Calu3 (cell line): ENCODE measurements around the gene SLC9A3. TPM values are rescaled to one million over a fixed set of nuclear protein-coding genes. Genes with fewer than 3 reads are reported as not detected.

ENCODE experiments used
- BruUV-seq: library from RNA; stranded (reverse); fragments of 400-500 nt; replicated peaks from 2 replicates; lab custom pipeline; 2021; lab: Mats Ljungman, UMichigan
- CTCF ChIA-PET: fragments of 300-600 bp; sonication (Branson Sonifier 250); formaldehyde crosslinking; loops from one replicate; lab custom pipeline; 2022; ENCODE audit warnings: antibody characterized with exemption; lab: Charles Lee
- DNase-seq: peaks from one replicate; pipeline ENCODE4 v3.0.0; 2022
- H3K27ac Mint-ChIP-seq: one replicate; pipeline ENCODE4 v1.8.0; 2022; ENCODE audit warnings: mixed read lengths; ENCODE audit not compliant: unreplicated experiment
- H3K27me3 Mint-ChIP-seq: one replicate; pipeline ENCODE4 v1.8.0; 2022; ENCODE audit warnings: mixed read lengths; ENCODE audit not compliant: unreplicated experiment
- H3K36me3 Mint-ChIP-seq: one replicate; pipeline ENCODE4 v1.8.0; 2022; ENCODE audit warnings: mild to moderate bottlenecking, moderate library complexity, mixed read lengths; ENCODE audit not compliant: insufficient read depth, unreplicated experiment
- H3K4me1 Mint-ChIP-seq: one replicate; pipeline ENCODE4 v1.8.0; 2022; ENCODE audit warnings: mild to moderate bottlenecking, low read depth, mixed read lengths; ENCODE audit not compliant: unreplicated experiment
- H3K4me3 Mint-ChIP-seq: one replicate; pipeline ENCODE4 v1.8.0; 2022; ENCODE audit warnings: mild to moderate bottlenecking, low read depth, moderate library complexity, mixed read lengths; ENCODE audit not compliant: unreplicated experiment
- H3K9me3 Mint-ChIP-seq: one replicate; pipeline ENCODE4 v1.8.0; 2022; ENCODE audit warnings: low read depth, mixed read lengths; ENCODE audit not compliant: unreplicated experiment
- intact Hi-C: fragments of 100-400 bp; cut with micrococcal nuclease; formaldehyde crosslinking; loops from one replicate; pipeline ENCODE4 v1.10.0; 2022; ENCODE audit not compliant: unreplicated experiment
- total RNA-seq: library from RNA; stranded (reverse); gene quantifications from 2 replicates; pipeline ENCODE4 v1.2.3, GENCODE V29; 2022
- TF ChIP-seq, protein P1 (sequence below): fragments of 200-600 bp; IDR thresholded peaks from one replicate; pipeline ENCODE4 v1.8.0; 2022; ENCODE audit warnings: antibody characterized with exemption; ENCODE audit not compliant: unreplicated experiment

The SLC9A3 gene
- total RNA-seq, 1 experiment from 2014 or later: 1.1 TPM

DNA sequence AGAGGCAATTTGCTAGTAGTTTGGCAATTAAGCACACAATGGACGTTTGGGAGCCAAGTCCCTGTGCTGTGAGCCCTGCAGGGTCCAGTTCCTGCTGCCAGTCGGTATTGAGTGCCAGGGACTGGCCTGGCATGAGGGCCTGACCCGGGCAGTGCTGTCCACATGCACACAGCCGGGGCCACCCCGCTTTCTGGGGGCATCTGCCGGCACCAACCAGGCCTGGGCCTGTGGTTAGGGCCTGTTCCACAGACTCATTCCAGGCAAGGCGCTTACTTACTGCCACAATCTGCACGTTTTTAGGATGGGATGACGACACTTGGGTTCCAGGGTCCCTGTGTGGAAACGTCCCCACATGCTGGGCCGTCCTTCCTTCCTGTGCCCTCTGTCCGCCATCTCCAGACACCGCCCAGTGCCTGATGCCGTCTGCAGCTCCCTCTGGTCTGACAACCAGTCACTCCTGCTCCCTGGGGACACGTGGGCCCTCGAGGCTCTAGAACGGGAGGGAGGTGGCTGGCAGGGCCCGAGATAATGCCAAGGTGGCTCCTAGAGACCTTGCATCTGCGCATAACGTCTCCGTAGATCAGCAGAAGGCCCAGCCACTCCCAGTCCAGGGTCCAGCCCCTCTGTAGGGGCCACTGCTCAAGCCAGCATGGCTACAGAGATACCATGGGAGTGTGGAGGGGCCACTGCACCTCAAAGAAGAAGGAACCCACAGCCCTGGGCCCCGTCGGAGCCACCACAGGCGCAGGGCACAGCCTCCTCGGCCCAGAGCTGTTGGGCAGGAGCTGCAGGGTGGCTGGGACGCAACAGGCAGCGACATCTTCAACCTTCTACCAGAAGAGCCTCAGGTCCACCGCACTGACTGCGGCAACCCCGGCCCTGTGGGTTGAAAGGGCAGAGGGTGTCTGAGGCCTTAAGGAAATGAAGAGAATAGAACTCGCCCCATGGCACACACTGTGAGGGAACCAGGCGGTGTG, 24.7 kb downstream of the SLC9A3 start:
- intact Hi-C loops: no loop called here
- H3K36me3 Mint-ChIP-seq: no peaks in the 10 kb centered on the region
- BruUV-seq: no TSS peak
- TF ChIP-seq, protein P1, sequence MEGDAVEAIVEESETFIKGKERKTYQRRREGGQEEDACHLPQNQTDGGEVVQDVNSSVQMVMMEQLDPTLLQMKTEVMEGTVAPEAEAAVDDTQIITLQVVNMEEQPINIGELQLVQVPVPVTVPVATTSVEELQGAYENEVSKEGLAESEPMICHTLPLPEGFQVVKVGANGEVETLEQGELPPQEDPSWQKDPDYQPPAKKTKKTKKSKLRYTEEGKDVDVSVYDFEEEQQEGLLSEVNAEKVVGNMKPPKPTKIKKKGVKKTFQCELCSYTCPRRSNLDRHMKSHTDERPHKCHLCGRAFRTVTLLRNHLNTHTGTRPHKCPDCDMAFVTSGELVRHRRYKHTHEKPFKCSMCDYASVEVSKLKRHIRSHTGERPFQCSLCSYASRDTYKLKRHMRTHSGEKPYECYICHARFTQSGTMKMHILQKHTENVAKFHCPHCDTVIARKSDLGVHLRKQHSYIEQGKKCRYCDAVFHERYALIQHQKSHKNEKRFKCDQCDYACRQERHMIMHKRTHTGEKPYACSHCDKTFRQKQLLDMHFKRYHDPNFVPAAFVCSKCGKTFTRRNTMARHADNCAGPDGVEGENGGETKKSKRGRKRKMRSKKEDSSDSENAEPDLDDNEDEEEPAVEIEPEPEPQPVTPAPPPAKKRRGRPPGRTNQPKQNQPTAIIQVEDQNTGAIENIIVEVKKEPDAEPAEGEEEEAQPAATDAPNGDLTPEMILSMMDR: no peak
- H3K4me3 Mint-ChIP-seq: no peak overlapping the region
- CTCF ChIA-PET: no interaction called here
- DNase-seq: no peak
- no peaks in the 10 kb centered on the region for H3K4me1 Mint-ChIP-seq
- no peaks in the 10 kb centered on the region for H3K9me3 Mint-ChIP-seq
- H3K27ac Mint-ChIP-seq: no peak overlapping the region
- H3K27me3 Mint-ChIP-seq: peaks cover 42% of the 10 kb centered on the region

DNA sequence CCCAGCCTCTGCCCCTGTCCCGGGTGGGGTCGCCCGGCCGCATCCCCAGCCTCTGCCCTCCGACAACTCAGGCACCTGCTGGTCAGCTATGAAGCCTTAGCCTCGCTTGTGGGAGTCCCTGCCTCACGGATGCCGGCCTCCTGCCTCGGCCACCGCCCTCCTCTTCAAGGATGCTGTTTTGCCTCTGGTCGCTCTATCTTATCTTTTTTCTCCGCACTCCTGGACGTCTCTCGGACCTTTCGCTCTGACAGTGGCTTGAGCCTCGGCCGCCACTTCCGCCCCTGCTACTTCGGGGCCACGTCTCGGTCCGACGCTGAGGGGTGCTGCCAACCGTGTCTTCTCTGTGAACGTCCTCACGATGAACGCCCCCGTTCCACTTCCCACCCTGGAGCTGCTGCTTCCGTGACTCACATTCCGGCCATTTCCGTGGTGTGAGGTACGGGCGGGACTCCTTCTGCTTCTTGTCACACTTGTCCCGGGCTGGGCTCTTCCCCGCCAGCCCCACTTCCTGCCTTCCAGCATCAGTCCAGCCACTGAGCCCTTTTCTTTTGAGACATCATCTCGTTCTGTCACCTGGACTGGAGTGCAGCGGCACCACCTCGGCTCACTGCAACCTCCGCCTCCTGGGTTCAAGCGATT, 26.3 kb downstream of the SLC9A3 start:
- DNase-seq: no peak
- intact Hi-C loops: no loop called here
- no peaks in the 10 kb centered on the region for H3K36me3 Mint-ChIP-seq
- BruUV-seq: no TSS peak
- TF ChIP-seq, protein P1: no peak
- no peaks in the 10 kb centered on the region for H3K4me1 Mint-ChIP-seq
- H3K4me3 Mint-ChIP-seq: no peak overlapping the region
- no peak overlapping the region for H3K27ac Mint-ChIP-seq
- no peaks in the 10 kb centered on the region for H3K9me3 Mint-ChIP-seq
- H3K27me3 Mint-ChIP-seq: peaks cover 42% of the 10 kb centered on the region
- CTCF ChIA-PET: no interaction called here

- no TSS peak for BruUV-seq
- no peaks in the 10 kb centered on the region for H3K9me3 Mint-ChIP-seq
- no peak for DNase-seq
- no peaks in the 10 kb centered on the region for H3K36me3 Mint-ChIP-seq
- peaks cover 43% of the 10 kb centered on the region for H3K27me3 Mint-ChIP-seq
- intact Hi-C loops: no loop called here
- TF ChIP-seq, protein P1: no peak
- H3K4me3 Mint-ChIP-seq: no peak overlapping the region
- CTCF ChIA-PET: no interaction called here
- no peak overlapping the region for H3K27ac Mint-ChIP-seq
- no peaks in the 10 kb centered on the region for H3K4me1 Mint-ChIP-seq
Observed at GRCh38 chr5:497090-497700, 27.1 kb downstream of the SLC9A3 start.

DNA sequence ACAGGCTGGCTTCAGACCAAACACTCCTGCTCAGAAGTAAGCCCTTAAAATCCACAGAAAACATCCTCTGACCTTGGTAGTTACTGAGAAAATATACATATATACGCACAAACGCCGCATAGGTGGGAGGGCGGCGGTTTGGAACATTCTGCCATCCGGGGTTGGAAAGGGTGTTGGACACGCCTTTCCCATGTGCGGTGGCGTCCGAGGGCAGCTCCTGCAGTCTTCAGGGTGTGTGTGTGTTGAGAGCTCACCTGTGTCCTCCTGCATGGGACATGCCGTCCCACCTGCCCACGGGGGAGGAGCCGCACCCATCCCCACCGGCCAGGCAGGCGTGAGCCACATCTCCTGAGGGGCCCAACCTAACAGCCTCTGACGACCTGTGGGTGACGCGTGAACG, 28.2 kb downstream of the SLC9A3 start:
- no peak for DNase-seq
- intact Hi-C loops: no loop called here
- CTCF ChIA-PET: no interaction called here
- Mint-ChIP-seq H3K27ac (no peak overlapping the region), H3K4me1 (no peaks in the 10 kb centered on the region), H3K9me3 (no peaks in the 10 kb centered on the region), H3K4me3 (no peak overlapping the region), H3K36me3 (no peaks in the 10 kb centered on the region), H3K27me3 (peaks cover 54% of the 10 kb centered on the region)
- TF ChIP-seq, protein P1: no peak
- BruUV-seq: no TSS peak
